ENCODE results near the gene REL. TPM values are rescaled to one million over a fixed set of nuclear protein-coding genes. Genes with fewer than 3 reads are reported as not detected.

The REL gene
- total and polyA plus RNA-seq, 9 of the 15 experiments (the other 6 are each of a cell fraction or from before 2014, with no cell fraction given), result 0.63 to 8.6 (median 6.3) TPM

GRCh38 chr2:60844105-60844504 lies 37.3 kb upstream of the REL start (continued):
- TF ChIP-seq JUND (IDR thresholded peaks at IDR 0.05; ENCODE audit: borderline replicate concordance, low read depth, low read length), result no peak
- TF ChIP-seq JUND (tag; IDR thresholded peaks at IDR 0.05; ENCODE audit: borderline replicate concordance, low read depth, low read length), result no peak
- no peak for TF ChIP-seq ELK1 (CRISPR knock-in tag; IDR thresholded peaks at IDR 0.05)
- no peak for TF ChIP-seq POLR2AphosphoS5 (IDR thresholded peaks at IDR 0.05; ENCODE audit: control insufficient read depth, insufficient read depth, low read depth, low read length)

- ChIA-PET CTCF (ENCODE audit: low intra/inter-chr PET ratio) (no interaction called here), POLR2A (interaction anchor here (1.0 to 1.6 kb wide), 3 partner anchors 10 to 16 kb away, joined by 3 read pairs; no protein-coding TSS in a partner anchor)
- DNase-seq (ENCODE audit: extremely low read depth in 1 of 4, low spot score in 3 of 4) (no peak), FAIRE-seq (no peak), ATAC-seq (no peak)
- Histone ChIP-seq H4K20me1 (replicated peaks; ENCODE audit: control insufficient read depth, insufficient read depth, low read length) (no peaks in the 10 kb centered on the region), H3K27me3 (ENCODE audit: control insufficient read depth in 2 of 2, insufficient read depth in 2 of 2, low read length in 2 of 2) (no peaks in the 10 kb centered on the region), H3K4me1 (replicated peaks in 1 of 2; ENCODE audit: control insufficient read depth in 2 of 2, insufficient read depth in 2 of 2, low read length in 2 of 2) (no peaks in the 10 kb centered on the region), H3K27ac (ENCODE audit: extremely low read depth, low read depth, low read length) (no peak overlapping the region), H3K79me2 (ENCODE audit: control insufficient read depth, insufficient read depth, low read length) (no peaks in the 10 kb centered on the region), H3K36me3 (ENCODE audit: control insufficient read depth, insufficient read depth, low read length) (no peaks in the 10 kb centered on the region), H3K4me2 (ENCODE audit: insufficient read depth, low read length) (no peak overlapping the region), H3K4me3 (no peak overlapping the region), H3K9ac (ENCODE audit: insufficient read depth in 1 of 2, low read depth in 2 of 2, low read length in 2 of 2) (no peak overlapping the region), H3K9me3 (replicated peaks; ENCODE audit: control insufficient read depth, insufficient read depth, low read depth, low read length) (no peaks in the 10 kb centered on the region), H2AFZ (ENCODE audit: low read depth, low read length) (peak overlapping the region; percentile 56; the same call in 1 of the 2 replicates), H3K9me1 (ENCODE audit: control insufficient read depth, insufficient read depth, low read length) (no peaks in the 10 kb centered on the region)
- 46% methylated on average over 6 of the region's 6 CpGs for WGBS (ENCODE audit: insufficient coverage, low coverage, missing lambda C conversion rate)
- intact Hi-C loops (cut with micrococcal nuclease) (no loop called here), in situ Hi-C loops (cut with MboI) (no loop called here)
- TF ChIP-seq IRF9 (tag; IDR thresholded peaks at IDR 0.05), result no peak
- no peak for TF ChIP-seq ZNF239 (CRISPR knock-in tag; IDR thresholded peaks at IDR 0.05)
- TF ChIP-seq ZNF133 (CRISPR knock-in tag; IDR thresholded peaks at IDR 0.05), result no peak
- no peak for TF ChIP-seq GTF2F1 (IDR thresholded peaks at IDR 0.05; ENCODE audit: low read depth, low read length)
- TF ChIP-seq ZNF780A (CRISPR knock-in tag; IDR thresholded peaks at IDR 0.05), result no peak
- no peak for TF ChIP-seq LEF1 (IDR thresholded peaks at IDR 0.05)
- no peak for TF ChIP-seq CXXC5 (CRISPR knock-in tag; IDR thresholded peaks at IDR 0.05)
- no peak for TF ChIP-seq ASH1L (IDR thresholded peaks at IDR 0.05; ENCODE audit: borderline replicate concordance, low read depth, partially characterized antibody)
- no peak for TF ChIP-seq SMC3 (conservative IDR thresholded peaks at IDR 0.05; ENCODE audit: insufficient read depth, low read depth, low read length)
- BruUV-seq (replicated peaks), result no TSS peak
Measured at GRCh38 chr2:60847854-60848253, 33.5 kb upstream of the REL start.
